Spinal cord (tissue), 10 donors: ENCODE results near the gene ARID5B. TPM values are rescaled to one million over a fixed set of nuclear protein-coding genes. Genes with fewer than 3 reads are reported as not detected.
"Not testable (repeated sequence)": the region's sequence is repeated elsewhere in the genome, so short reads cannot be mapped to it uniquely, and the experiment has no call there.

Source experiments
- DNase-seq, 6 donors: peaks; one replicate each; pipeline versions ENCODE4 v3.0.0 to v3.0.0-alpha.2; 2013 to 2015; ENCODE audit warnings: low spot score in 6 of 6, low read depth in 4 of 6
- H3K27ac ChIP-seq: one replicate; pipeline ENCODE4 v1.5.1; 2013; ENCODE audit warnings: low read depth, low read length, control low read depth
- H3K27me3 ChIP-seq: one replicate; pipeline ENCODE4 v1.6.1; 2013; ENCODE audit warnings: low read length; ENCODE audit not compliant: control insufficient read depth, insufficient read depth
- H3K36me3 ChIP-seq: one replicate; pipeline ENCODE4 v1.6.1; 2013; ENCODE audit warnings: low read length; ENCODE audit not compliant: control insufficient read depth, insufficient read depth
- H3K4me1 ChIP-seq: one replicate; pipeline ENCODE4 v1.6.1; 2013; ENCODE audit warnings: low read length; ENCODE audit not compliant: control insufficient read depth, insufficient read depth
- H3K4me3 ChIP-seq: one replicate; pipeline ENCODE4 v1.5.1; 2013; ENCODE audit warnings: low read depth, low read length, control low read depth
- H3K9me3 ChIP-seq: one replicate; pipeline ENCODE4 v1.6.1; 2013; ENCODE audit warnings: low read length; ENCODE audit not compliant: control insufficient read depth, insufficient read depth
- WGBS: methylation state at CpG from one replicate; pipeline ENCODE4 v1.1.5; 2013; ENCODE audit warnings: missing lambda C conversion rate; ENCODE audit not compliant: insufficient coverage; 5-methylcytosine and 5-hydroxymethylcytosine counted together
- polyA plus RNA-seq, 2 donors: library from polyadenylated mRNA; unstranded; fragments of 120-200 nt; gene quantifications; one replicate each; pipeline ENCODE4 v1.2.1, GENCODE V29; 2013; ENCODE audit not compliant: insufficient read length in 2 of 2
- total RNA-seq, 2 donors: library from RNA; depleted of rRNA in 1 of 2; stranded (reverse); fragments of 120-200 nt in 1 of 2; fragments of >200 nt in 1 of 2; gene quantifications; one replicate each; pipeline versions ENCODE4 v1.2.3 to v1.2.4, GENCODE V29; 2013 to 2014
- donor health status: healthy.

ARID5B gene
- total and polyA plus RNA-seq, 4 donors, result 9.3 to 26.4 (median 18.4) TPM

DNA sequence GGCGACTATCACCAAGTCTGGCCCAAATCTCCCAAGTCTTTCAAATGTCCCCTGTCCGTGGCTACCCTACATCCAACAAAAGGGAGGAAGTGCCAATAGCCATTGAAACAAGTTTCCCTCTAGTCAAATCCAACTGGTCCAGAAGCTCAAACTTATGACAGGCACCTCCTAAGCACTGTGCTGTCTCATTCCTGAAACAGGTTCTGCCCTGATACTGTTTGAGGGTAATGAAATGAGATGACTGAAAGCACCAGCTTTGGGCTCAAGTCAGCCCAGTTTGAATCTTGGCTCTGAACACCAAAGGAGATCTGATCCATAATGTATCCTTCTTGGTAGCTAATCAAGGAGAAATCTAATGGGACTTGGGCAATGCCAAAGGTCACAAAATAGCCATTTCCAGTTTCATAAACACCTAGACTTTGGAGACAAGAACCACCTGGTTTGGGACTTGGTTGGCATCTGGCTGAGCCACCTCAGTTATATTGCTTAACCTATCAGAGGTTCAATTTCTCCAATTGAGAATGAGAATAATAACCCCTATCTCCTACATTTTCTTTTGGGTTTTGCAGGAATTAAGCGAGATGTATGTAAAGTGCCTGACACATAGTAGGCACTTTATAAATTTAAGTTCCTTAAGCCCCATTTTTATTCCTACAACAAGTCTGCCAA lies 34.7 kb upstream of the ARID5B start:
- no peak overlapping the region for H3K27ac ChIP-seq
- 86% methylated on average over 1 of the region's 3 CpGs for WGBS
- peaks cover 3% of the 10 kb centered on the region for H3K4me1 ChIP-seq
- no peaks in the 10 kb centered on the region for H3K36me3 ChIP-seq
- H3K9me3 ChIP-seq, result no peaks in the 10 kb centered on the region
- no peak for DNase-seq
- no peaks in the 10 kb centered on the region for H3K27me3 ChIP-seq
- peak overlapping the region; percentile 7 for H3K4me3 ChIP-seq

DNA sequence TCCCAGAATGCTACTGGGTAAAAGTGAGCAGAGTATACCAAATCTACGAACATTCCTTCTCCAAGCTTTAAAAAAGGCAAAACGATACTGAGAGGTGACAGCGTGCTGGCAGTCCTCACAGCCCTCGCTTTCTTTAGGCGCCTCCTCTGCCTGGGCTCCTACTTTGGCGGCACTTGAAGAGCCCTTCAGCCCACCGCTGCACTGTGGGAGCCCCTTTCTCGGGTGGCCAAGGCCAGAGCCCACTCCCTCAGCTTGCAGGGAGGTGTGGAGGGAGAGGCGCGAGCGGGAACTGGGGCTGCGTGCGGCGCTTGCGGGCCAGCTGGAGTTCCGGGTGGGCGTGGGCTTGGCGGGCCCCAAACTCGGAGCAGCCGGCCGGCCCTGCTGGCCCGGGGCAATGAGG lies 34.1 kb upstream of the ARID5B start:
- DNase-seq, result peak in 1 of 6 donors; percentile 8
- H3K27ac ChIP-seq, H3K9me3 ChIP-seq, H3K36me3 ChIP-seq, H3K27me3 ChIP-seq, H3K4me1 ChIP-seq: not testable (repeated sequence)
- peak overlapping the region; percentile 7 for H3K4me3 ChIP-seq
- WGBS, result 44% methylated on average over 10 of the region's 22 CpGs

DNA sequence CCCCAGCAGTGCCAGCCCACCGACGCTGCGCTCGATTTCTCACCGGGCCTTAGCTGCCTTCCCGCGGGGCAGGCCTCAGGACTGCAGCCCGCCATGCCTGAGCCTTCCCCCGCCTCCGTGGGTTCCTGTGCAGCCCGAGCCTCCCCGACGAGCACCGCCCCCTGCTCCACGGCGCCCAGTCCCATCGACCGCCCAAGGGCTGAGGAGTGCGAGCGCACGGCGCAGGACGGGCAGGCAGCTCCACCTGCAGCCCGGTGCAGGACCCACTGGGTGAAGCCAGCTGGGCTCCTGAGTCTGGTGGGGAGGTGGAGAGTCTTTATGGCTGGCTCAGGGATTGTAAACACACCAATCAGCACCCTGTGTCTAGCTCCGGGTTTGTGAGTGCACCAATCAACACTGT lies 33.7 kb upstream of the ARID5B start:
- not testable (repeated sequence) for H3K4me1 ChIP-seq, H3K4me3 ChIP-seq, H3K27me3 ChIP-seq, DNase-seq, H3K27ac ChIP-seq, H3K36me3 ChIP-seq, H3K9me3 ChIP-seq
- WGBS, result 62% methylated on average over 7 of the region's 25 CpGs

DNA sequence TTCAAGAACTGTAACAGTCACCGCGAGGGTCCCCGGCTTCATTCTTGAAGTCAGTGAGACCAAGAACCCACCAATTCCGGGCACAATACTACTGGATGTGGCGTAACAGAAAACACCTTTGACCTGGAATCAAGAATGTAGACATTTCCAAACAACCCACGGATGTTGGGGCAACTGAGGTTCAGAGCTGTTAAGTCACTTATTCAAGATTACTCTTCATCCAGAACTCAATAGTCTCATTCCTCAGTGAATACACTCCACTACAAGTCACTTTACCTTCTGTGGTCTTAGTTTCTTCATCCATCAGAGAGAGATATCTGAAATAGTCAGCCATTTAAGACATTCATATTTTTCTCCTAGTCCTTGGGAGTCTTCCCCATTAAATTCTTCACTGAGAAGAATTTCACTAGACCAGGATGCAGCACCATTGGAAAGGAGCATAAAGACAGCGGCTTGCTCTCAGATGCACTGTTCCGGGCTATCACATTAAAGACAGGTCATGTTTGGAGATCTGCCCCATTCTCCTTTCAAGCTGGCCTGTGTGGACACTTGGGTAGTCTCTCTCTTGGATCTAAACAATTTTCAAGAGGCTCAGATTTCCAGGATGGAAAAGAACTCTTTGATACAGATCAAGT lies 32.3 kb upstream of the ARID5B start:
- H3K4me3 ChIP-seq, result no peak overlapping the region
- DNase-seq, result no peak
- H3K9me3 ChIP-seq, result no peaks in the 10 kb centered on the region
- peaks cover 3% of the 10 kb centered on the region for H3K4me1 ChIP-seq
- no peak overlapping the region for H3K27ac ChIP-seq
- 98% methylated on average over 8 of the region's 8 CpGs for WGBS
- H3K27me3 ChIP-seq, result no peaks in the 10 kb centered on the region
- no peaks in the 10 kb centered on the region for H3K36me3 ChIP-seq

DNA sequence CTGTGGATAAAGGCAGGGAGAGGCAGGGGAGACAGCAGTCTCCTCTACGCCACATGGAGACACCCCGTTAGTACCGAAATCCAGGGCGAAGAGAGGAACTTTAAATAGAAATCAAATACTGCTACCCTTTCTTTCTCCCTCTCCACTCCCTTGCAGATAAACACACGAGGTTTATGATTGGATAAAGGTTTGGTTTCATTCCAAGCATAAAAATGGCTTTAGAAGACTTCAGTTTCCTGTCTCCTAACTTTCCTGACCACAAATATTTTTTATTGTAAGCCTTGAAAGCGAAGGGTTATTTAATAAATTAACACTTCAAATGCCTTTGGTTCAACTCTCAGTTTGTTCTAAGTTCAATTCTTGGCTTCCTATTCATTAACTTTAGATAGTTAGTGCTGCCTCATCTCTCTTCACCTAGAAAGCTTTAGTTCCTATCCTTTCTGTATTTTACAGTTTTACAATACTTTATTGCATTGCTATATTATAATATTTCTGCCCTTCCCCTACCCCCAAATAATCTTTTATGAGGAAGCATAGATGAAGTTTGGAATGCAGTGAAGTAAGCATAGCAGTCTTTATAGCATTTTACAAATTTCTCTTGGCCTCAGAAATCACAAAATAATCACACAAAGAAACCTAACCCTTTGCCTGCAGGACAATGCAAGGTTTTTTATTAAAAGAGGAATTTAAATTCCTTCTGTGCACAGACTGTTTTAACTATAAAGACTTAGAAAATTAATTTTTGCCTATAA lies 31.5 kb upstream of the ARID5B start:
- WGBS, result no CpG with 5 or more reads among the region's 6 CpGs

DNA sequence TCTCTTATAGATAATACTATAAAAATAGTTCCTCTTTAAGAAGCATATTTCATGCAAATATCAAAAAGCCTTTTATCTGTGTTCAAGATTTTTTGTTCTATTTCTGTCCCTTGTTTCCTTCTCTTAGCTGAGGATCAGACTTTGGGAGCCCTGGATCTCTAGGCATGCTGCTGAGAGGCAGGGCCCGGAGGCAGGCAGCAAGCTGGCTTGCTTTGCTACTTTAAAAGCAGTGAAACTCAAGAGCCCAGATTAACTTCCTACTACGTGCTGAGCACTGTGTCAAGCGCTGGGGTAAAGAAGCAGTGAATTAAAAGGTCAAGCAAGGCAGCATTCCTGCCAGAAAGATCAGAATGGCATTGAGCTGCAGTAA lies 31.0 kb upstream of the ARID5B start:
- DNase-seq, result no peak
- Histone ChIP-seq H3K4me1 (peaks cover 3% of the 10 kb centered on the region), H3K36me3 (no peaks in the 10 kb centered on the region), H3K27me3 (no peaks in the 10 kb centered on the region), H3K4me3 (no peak overlapping the region), H3K27ac (no peak overlapping the region), H3K9me3 (no peaks in the 10 kb centered on the region)
- 71% methylated on average over 2 of the region's 3 CpGs for WGBS

More for the DNA sequence above, 31.5 kb upstream of the ARID5B start:
- peaks cover 3% of the 10 kb centered on the region for H3K4me1 ChIP-seq
- H3K9me3 ChIP-seq, result no peaks in the 10 kb centered on the region
- H3K27ac ChIP-seq, result no peak overlapping the region
- no peaks in the 10 kb centered on the region for H3K36me3 ChIP-seq
- H3K4me3 ChIP-seq, result no peak overlapping the region
- DNase-seq, result no peak
- H3K27me3 ChIP-seq, result no peaks in the 10 kb centered on the region

- H3K36me3 ChIP-seq, result no peaks in the 10 kb centered on the region
- no peak for DNase-seq
- WGBS, result 92% methylated on average over 4 of the region's 6 CpGs
Observed at GRCh38 chr10:61871487-61871886, 30.0 kb upstream of the ARID5B start.

GRCh38 chr10:61877887-61878739 lies 23.4 kb upstream of the ARID5B start:
- Histone ChIP-seq H3K4me3 (no peak overlapping the region), H3K27ac (no peak overlapping the region), H3K36me3 (no peaks in the 10 kb centered on the region), H3K4me1 (no peaks in the 10 kb centered on the region), H3K9me3 (no peaks in the 10 kb centered on the region), H3K27me3 (no peaks in the 10 kb centered on the region)
- no peak for DNase-seq
- 30% methylated on average over 1 of the region's 11 CpGs for WGBS

More at GRCh38 chr10:61871487-61871886, 30.0 kb upstream of the ARID5B start:
- Histone ChIP-seq H3K9me3 (no peaks in the 10 kb centered on the region), H3K27me3 (no peaks in the 10 kb centered on the region), H3K4me1 (peaks cover 3% of the 10 kb centered on the region), H3K4me3 (no peak overlapping the region), H3K27ac (no peak overlapping the region)

DNA sequence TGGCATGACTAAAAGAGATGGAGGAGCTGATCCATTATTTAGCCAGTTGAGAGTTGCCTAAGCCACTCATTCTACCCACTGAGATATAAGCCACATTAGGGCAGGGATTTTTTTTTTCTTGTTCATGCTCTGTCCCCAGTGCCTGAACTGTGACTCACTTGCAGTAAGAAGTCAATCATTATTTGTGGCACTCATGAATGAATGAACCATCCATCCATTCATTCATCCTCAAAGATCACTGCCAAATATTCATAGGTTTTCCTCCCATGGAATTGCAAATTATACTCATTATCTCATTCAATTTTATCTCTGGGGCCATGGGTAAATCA lies 22.8 kb upstream of the ARID5B start:
- no peaks in the 10 kb centered on the region for H3K9me3 ChIP-seq
- no peak for DNase-seq
- H3K36me3 ChIP-seq, result no peaks in the 10 kb centered on the region
- H3K4me1 ChIP-seq, result no peaks in the 10 kb centered on the region
- no peak overlapping the region for H3K27ac ChIP-seq
- no peaks in the 10 kb centered on the region for H3K27me3 ChIP-seq
- H3K4me3 ChIP-seq, result no peak overlapping the region
